Natural killer cell (primary cell): ENCODE results near the gene GABRB3. TPM values are rescaled to one million over a fixed set of nuclear protein-coding genes. Genes with fewer than 3 reads are reported as not detected.

ENCODE experiments used
- ATAC-seq, 3 donors: fragments of 150-1000 bp in 2 of 3; fragments of 200-7000 bp in 1 of 3; cut with Tn5 transposase; 1 replicate in 1 of 3; 2 replicates in 2 of 3; pipeline ENCODE4 v1.10.0; 2021; ENCODE audit warnings: mild to moderate bottlenecking in 2 of 3, moderate library complexity in 2 of 3
- DNase-seq, 2 donors: peaks; one replicate each; pipeline versions ENCODE4 v3.0.0 to v3.0.0-alpha.2; 2013 to 2021; ENCODE audit warnings: mixed read lengths in 1 of 2
- H3K27ac ChIP-seq: one replicate; pipeline ENCODE4 v1.5.1; 2013; ENCODE audit warnings: mild to moderate bottlenecking, low read length
- H3K27me3 ChIP-seq: one replicate; pipeline ENCODE4 v1.6.1; 2013; ENCODE audit warnings: low read length; ENCODE audit not compliant: control insufficient read depth, insufficient read depth
- H3K36me3 ChIP-seq: one replicate; pipeline ENCODE4 v1.6.1; 2013; ENCODE audit warnings: low read length; ENCODE audit not compliant: control insufficient read depth, insufficient read depth
- H3K4me1 ChIP-seq: one replicate; pipeline ENCODE4 v1.6.1; 2013; ENCODE audit warnings: low read length; ENCODE audit not compliant: control insufficient read depth, insufficient read depth
- H3K4me3 ChIP-seq: one replicate; pipeline ENCODE4 v1.5.1; 2013; ENCODE audit warnings: low read length
- H3K9me3 ChIP-seq: one replicate; pipeline ENCODE4 v1.6.1; 2013; ENCODE audit warnings: low read length; ENCODE audit not compliant: control insufficient read depth, insufficient read depth
- H3K27ac Mint-ChIP-seq, 2 donors: one replicate each; pipeline ENCODE4 v1.8.0; 2022; ENCODE audit warnings: mild to moderate bottlenecking in 2 of 2, mixed read lengths in 2 of 2, moderate library complexity in 1 of 2
- H3K27me3 Mint-ChIP-seq, 2 donors: one replicate each; pipeline ENCODE4 v1.8.0; 2022; ENCODE audit warnings: low read depth in 2 of 2, mixed read lengths in 2 of 2
- H3K36me3 Mint-ChIP-seq: one replicate; pipeline ENCODE4 v1.8.0; 2022; ENCODE audit warnings: mixed read lengths
- H3K4me1 Mint-ChIP-seq, 2 donors: one replicate each; pipeline ENCODE4 v1.8.0; 2022; ENCODE audit warnings: mixed read lengths in 2 of 2
- H3K4me3 Mint-ChIP-seq: one replicate; pipeline ENCODE4 v1.8.0; 2022; ENCODE audit warnings: mild to moderate bottlenecking, moderate library complexity, mixed read lengths
- H3K9me3 Mint-ChIP-seq, 2 donors: one replicate each; pipeline ENCODE4 v1.8.0; 2022; ENCODE audit warnings: mixed read lengths in 2 of 2
- WGBS: methylation state at CpG from one replicate; pipeline ENCODE4 v1.1.7; 2013; ENCODE audit warnings: missing lambda C conversion rate; ENCODE audit not compliant: insufficient coverage; 5-methylcytosine and 5-hydroxymethylcytosine counted together
- intact Hi-C: fragments of 100-400 bp; cut with micrococcal nuclease; formaldehyde crosslinking; loops from one replicate; pipeline ENCODE4 v1.14.2; 2022
- total RNA-seq, 4 donors: library from RNA; stranded (reverse); fragments of 120-200 nt in 1 of 4; gene quantifications; one replicate each; pipeline versions ENCODE4 v1.2.3 to v1.2.4, GENCODE V29; 2013 to 2022
- TF ChIP-seq, protein P1 (sequence below): fragments of 200-600 bp; IDR thresholded peaks from one replicate; pipeline ENCODE4 v1.8.0; 2022; ENCODE audit warnings: antibody characterized with exemption

The GABRB3 gene
- total RNA-seq, 3 donors from 2014 or later (not counting 1 experiment from before 2014, with no cell fraction given) = not detected

DNA sequence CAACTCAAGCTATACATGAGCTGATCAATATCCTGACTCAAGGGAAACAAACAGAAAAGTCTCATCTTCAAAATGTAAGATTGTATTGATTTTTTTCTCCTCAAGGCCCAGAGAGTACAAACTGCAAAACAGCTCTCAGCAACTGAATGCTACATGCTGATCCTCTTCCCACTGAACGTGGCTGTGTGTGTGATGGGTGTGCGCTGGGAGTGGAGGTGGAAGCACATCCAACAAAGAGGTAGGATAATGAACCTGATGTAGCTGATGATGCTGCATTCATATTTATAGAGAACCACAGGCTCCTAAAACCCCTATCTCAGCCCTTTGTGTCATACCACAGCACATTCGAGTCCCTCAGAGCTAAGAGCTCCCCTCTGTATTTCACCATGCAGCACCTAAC lies 56.8 kb downstream of the GABRB3 start:
- Mint-ChIP-seq H3K9me3 (peaks cover 20 to 40% of the 10 kb centered on the region in 2 donors), H3K36me3 (peaks cover 9% of the 10 kb centered on the region)
- WGBS = 80% methylated on average over 2 of the region's 3 CpGs

DNA sequence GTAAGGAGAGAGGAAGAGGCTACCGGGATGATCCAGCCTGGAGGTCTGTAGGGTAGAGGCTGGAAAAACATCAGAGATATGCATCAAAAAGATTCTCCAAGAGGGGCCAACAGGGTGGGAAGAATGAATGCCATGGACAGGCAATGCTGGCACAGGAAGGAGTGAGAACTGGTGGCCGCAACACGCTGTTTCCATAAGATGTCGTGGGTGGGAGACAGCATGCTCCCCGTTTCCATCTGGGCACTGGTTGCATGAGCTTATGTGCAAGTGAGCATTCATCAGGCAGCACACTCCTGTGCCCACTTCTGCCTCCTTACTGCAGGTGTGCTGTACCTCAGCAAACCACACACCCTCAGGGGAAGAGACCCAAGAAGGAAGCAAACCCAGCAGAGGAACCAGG lies 59.4 kb downstream of the GABRB3 start:
- no peak for ATAC-seq
- H3K4me3 ChIP-seq = no peak overlapping the region
- H3K36me3 ChIP-seq = no peaks in the 10 kb centered on the region
- H3K9me3 Mint-ChIP-seq = peaks cover 18 to 41% of the 10 kb centered on the region in 2 donors
- H3K27ac Mint-ChIP-seq = no peak overlapping the region
- H3K36me3 Mint-ChIP-seq = peaks cover 15% of the 10 kb centered on the region
- 92% methylated on average over 5 of the region's 5 CpGs for WGBS
- DNase-seq = no peak
- H3K27me3 ChIP-seq = no peaks in the 10 kb centered on the region
- no peak overlapping the region for H3K27ac ChIP-seq
- TF ChIP-seq, protein P1, sequence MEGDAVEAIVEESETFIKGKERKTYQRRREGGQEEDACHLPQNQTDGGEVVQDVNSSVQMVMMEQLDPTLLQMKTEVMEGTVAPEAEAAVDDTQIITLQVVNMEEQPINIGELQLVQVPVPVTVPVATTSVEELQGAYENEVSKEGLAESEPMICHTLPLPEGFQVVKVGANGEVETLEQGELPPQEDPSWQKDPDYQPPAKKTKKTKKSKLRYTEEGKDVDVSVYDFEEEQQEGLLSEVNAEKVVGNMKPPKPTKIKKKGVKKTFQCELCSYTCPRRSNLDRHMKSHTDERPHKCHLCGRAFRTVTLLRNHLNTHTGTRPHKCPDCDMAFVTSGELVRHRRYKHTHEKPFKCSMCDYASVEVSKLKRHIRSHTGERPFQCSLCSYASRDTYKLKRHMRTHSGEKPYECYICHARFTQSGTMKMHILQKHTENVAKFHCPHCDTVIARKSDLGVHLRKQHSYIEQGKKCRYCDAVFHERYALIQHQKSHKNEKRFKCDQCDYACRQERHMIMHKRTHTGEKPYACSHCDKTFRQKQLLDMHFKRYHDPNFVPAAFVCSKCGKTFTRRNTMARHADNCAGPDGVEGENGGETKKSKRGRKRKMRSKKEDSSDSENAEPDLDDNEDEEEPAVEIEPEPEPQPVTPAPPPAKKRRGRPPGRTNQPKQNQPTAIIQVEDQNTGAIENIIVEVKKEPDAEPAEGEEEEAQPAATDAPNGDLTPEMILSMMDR = no peak
- no peaks in the 10 kb centered on the region for H3K4me1 ChIP-seq
- H3K4me3 Mint-ChIP-seq = no peak overlapping the region
- no peaks in the 10 kb centered on the region for H3K4me1 Mint-ChIP-seq
- H3K9me3 ChIP-seq = peaks cover 11% of the 10 kb centered on the region
- intact Hi-C loops = no loop called here
- no peaks in the 10 kb centered on the region for H3K27me3 Mint-ChIP-seq

More for the DNA sequence above, 56.8 kb downstream of the GABRB3 start:
- no peak overlapping the region for H3K4me3 ChIP-seq
- DNase-seq (no peak), ATAC-seq (no peak)
- intact Hi-C loops = no loop called here
- no peaks in the 10 kb centered on the region for H3K27me3 ChIP-seq
- TF ChIP-seq, protein P1 = no peak
- no peaks in the 10 kb centered on the region for H3K4me1 ChIP-seq
- Mint-ChIP-seq H3K4me3 (no peak overlapping the region), H3K27ac (no peak overlapping the region), H3K4me1 (no peaks in the 10 kb centered on the region), H3K27me3 (no peaks in the 10 kb centered on the region)
- H3K27ac ChIP-seq = no peak overlapping the region
- H3K36me3 ChIP-seq = no peaks in the 10 kb centered on the region
- H3K9me3 ChIP-seq = peaks cover 11% of the 10 kb centered on the region

DNA sequence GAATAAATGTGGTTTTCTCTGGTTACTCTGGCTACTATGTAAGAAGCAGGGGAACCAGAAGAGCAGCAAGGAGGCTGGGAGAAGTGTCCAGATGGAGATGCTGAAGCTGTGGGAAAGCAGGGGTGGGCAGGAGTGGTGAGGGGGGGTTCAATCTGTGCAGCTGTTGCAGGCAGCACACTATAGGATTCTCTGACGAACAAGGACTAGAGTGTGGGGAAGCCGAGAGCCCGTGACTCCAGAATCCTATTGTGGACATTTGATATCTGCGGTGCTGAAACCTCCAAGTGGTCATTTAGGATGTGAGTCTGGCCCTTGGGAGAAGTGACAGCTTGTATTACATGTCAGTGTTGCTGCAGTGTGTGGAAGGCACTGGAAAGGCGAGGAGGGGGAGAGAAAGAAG lies 60.5 kb downstream of the GABRB3 start:
- no peaks in the 10 kb centered on the region for H3K27me3 ChIP-seq
- no peaks in the 10 kb centered on the region for H3K36me3 ChIP-seq
- intact Hi-C loops = no loop called here
- no peak for ATAC-seq
- 88% methylated on average over 5 of the region's 5 CpGs for WGBS
- no peaks in the 10 kb centered on the region for H3K27me3 Mint-ChIP-seq
- H3K4me3 ChIP-seq = no peak overlapping the region
- no peaks in the 10 kb centered on the region for H3K4me1 ChIP-seq
- H3K4me1 Mint-ChIP-seq = no peaks in the 10 kb centered on the region
- no peak overlapping the region for H3K4me3 Mint-ChIP-seq
- peaks cover 15% of the 10 kb centered on the region for H3K36me3 Mint-ChIP-seq
- TF ChIP-seq, protein P1 = no peak
- no peak overlapping the region for H3K27ac Mint-ChIP-seq
- H3K27ac ChIP-seq = no peak overlapping the region
- no peak for DNase-seq
- H3K9me3 Mint-ChIP-seq = peaks cover 20 to 44% of the 10 kb centered on the region in 2 donors
- peaks cover 11% of the 10 kb centered on the region for H3K9me3 ChIP-seq

DNA sequence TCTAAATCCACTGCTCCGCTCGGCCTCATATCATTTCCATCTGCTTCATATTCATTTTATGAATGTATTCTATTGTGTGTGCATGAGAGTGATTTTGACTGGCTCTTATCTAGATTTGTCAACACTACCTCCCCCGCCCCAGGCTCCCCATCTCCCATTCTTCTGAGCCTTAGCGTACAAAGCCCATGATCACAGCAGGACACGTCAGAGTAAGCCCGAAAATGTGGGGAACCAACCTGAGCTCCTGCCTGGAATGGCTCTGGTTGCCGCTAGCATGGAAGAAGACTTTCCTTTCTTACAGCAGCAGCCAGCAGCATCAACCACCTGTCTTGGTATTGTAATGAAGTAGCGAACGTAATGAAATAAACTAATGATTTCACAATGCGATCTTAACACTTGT lies 61.4 kb downstream of the GABRB3 start:
- ATAC-seq = no peak
- peaks cover 11% of the 10 kb centered on the region for H3K9me3 ChIP-seq
- TF ChIP-seq, protein P1 = no peak
- Mint-ChIP-seq H3K4me1 (no peaks in the 10 kb centered on the region), H3K4me3 (no peak overlapping the region), H3K27me3 (no peaks in the 10 kb centered on the region), H3K27ac (no peak overlapping the region), H3K9me3 (peaks cover 22 to 48% of the 10 kb centered on the region in 2 donors), H3K36me3 (peaks cover 15% of the 10 kb centered on the region)
- H3K4me1 ChIP-seq = no peaks in the 10 kb centered on the region
- intact Hi-C loops = no loop called here
- 76% methylated on average over 8 of the region's 10 CpGs for WGBS
- no peaks in the 10 kb centered on the region for H3K36me3 ChIP-seq
- H3K4me3 ChIP-seq = no peak overlapping the region
- no peak for DNase-seq
- H3K27ac ChIP-seq = no peak overlapping the region
- H3K27me3 ChIP-seq = no peaks in the 10 kb centered on the region
